H1 (cell line): ENCODE results near the gene PAK2. TPM values are rescaled to one million over a fixed set of nuclear protein-coding genes. Genes with fewer than 3 reads are reported as not detected.

ENCODE experiments used
- CTCF ChIA-PET: fragments of 300-600 bp; sonication (Branson Sonifier 250); formaldehyde crosslinking; loops from one replicate; lab custom pipeline; 2021; ENCODE audit not compliant: partially characterized antibody; lab: Charles Lee
- POLR2A ChIA-PET: fragments of 300-600 bp; sonication (Branson Sonifier 250); formaldehyde crosslinking; loops from one replicate; lab custom pipeline; 2021; ENCODE audit warnings: inconsistent platforms; ENCODE audit not compliant: partially characterized antibody; lab: Charles Lee
- DNase-seq, 2 experiments: peaks; one replicate each; pipeline versions ENCODE4 v3.0.0 to v3.0.0-alpha.2; 2010 to 2022; ENCODE audit warnings: low spot score in 2 of 2, low read depth in 1 of 2, mixed read lengths in 1 of 2
- FAIRE-seq: peaks from 2 replicates; lab custom pipeline; 2011; peaks lifted over from hg19 to GRCh38; lab: Jason Lieb, UNC
- H2AFZ ChIP-seq: 2 replicates; pipeline ENCODE4 v1.8.1; 2012; ENCODE audit warnings: low read length, inconsistent platforms
- H2AK5ac ChIP-seq: 2 replicates; pipeline ENCODE4 v1.6.1; 2013; ENCODE audit warnings: low read depth, low read length
- H2BK120ac ChIP-seq: replicated peaks from 2 replicates; pipeline ENCODE3; 2013; ENCODE audit warnings: low read depth, low read length, inconsistent platforms
- H2BK12ac ChIP-seq: 2 replicates; pipeline ENCODE4 v1.6.1; 2013; ENCODE audit warnings: low read depth, low read length
- H2BK15ac ChIP-seq: 2 replicates; pipeline ENCODE4 v1.6.1; 2013; ENCODE audit warnings: low read length
- H2BK20ac ChIP-seq: 2 replicates; pipeline ENCODE4 v1.6.1; 2013; ENCODE audit warnings: low read length
- H2BK5ac ChIP-seq: 2 replicates; pipeline ENCODE4 v1.6.1; 2013; ENCODE audit warnings: low read depth, low read length
- H3K14ac ChIP-seq: 2 replicates; pipeline ENCODE4 v1.6.1; 2013; ENCODE audit warnings: inconsistent platforms; ENCODE audit not compliant: insufficient read length
- H3K18ac ChIP-seq: 2 replicates; pipeline ENCODE4 v1.6.1; 2013; ENCODE audit warnings: low read length; ENCODE audit errors: extremely low read depth
- H3K23ac ChIP-seq: 2 replicates; pipeline ENCODE4 v1.6.1; 2013; ENCODE audit warnings: inconsistent platforms; ENCODE audit not compliant: insufficient read length
- H3K23me2 ChIP-seq: 2 replicates; pipeline ENCODE4 v1.6.1; 2013; ENCODE audit warnings: low read depth, low read length
- H3K27ac ChIP-seq: 2 replicates; pipeline ENCODE4 v1.6.1; 2011; ENCODE audit warnings: low read depth, low read length, inconsistent platforms
- H3K27me3 ChIP-seq, 4 experiments: replicated peaks in 1 of 4; 1 replicate in 1 of 4; 2 replicates in 3 of 4; pipeline versions ENCODE4 v1.6.1 to v1.8.1; 2011 to 2013; ENCODE audit warnings: low read length in 3 of 4, mild to moderate bottlenecking in 3 of 4, inconsistent platforms in 2 of 4, mixed read lengths in 2 of 4, moderate library complexity in 1 of 4; ENCODE audit not compliant: control insufficient read depth in 3 of 4, insufficient read depth in 3 of 4; ENCODE audit errors: extremely low read depth in 1 of 4
- H3K36me3 ChIP-seq, 4 experiments: 2 replicates each; pipeline versions ENCODE4 v1.6.1 to v1.8.1; 2011 to 2013; ENCODE audit warnings: mild to moderate bottlenecking in 4 of 4, low read length in 3 of 4, moderate library complexity in 2 of 4, control low read depth in 1 of 4, inconsistent platforms in 1 of 4; ENCODE audit not compliant: insufficient read depth in 4 of 4, control insufficient read depth in 2 of 4
- H3K4ac ChIP-seq: replicated peaks from 2 replicates; pipeline ENCODE3; 2013; ENCODE audit warnings: low read length, low read depth, mixed read lengths, inconsistent platforms; ENCODE audit not compliant: insufficient read length
- H3K4me1 ChIP-seq, 4 experiments: replicated peaks in 1 of 4; 1 replicate in 1 of 4; 2 replicates in 3 of 4; pipeline versions ENCODE4 v1.6.1 to v1.8.1; 2011 to 2013; ENCODE audit warnings: low read length in 3 of 4, inconsistent platforms in 2 of 4, mixed read lengths in 1 of 4; ENCODE audit not compliant: insufficient read depth in 4 of 4, control insufficient read depth in 3 of 4
- H3K4me2 ChIP-seq, 2 experiments: 2 replicates each; pipeline versions ENCODE4 v1.6.1 to v1.8.1; 2011 to 2013; ENCODE audit warnings: low read depth in 2 of 2, low read length in 2 of 2, control low read depth in 1 of 2, inconsistent platforms in 1 of 2, mild to moderate bottlenecking in 1 of 2; ENCODE audit not compliant: insufficient read depth in 1 of 2
- H3K4me3 ChIP-seq, 4 experiments: fragments of 200-600, 300-600 bp in 1 of 4; sonication (generic), shearing (Covaris generic), sonication (Bioruptor Twin) in 1 of 4; 2 replicates each; pipeline versions ENCODE4 v1.5.1 to v1.8.1; 2011 to 2016; ENCODE audit warnings: low read length in 4 of 4, low read depth in 3 of 4, control low read depth in 2 of 4, inconsistent platforms in 2 of 4, mild to moderate bottlenecking in 2 of 4, mixed read lengths in 1 of 4, moderate library complexity in 1 of 4; ENCODE audit not compliant: insufficient read depth in 2 of 4; ENCODE audit errors: extremely low read depth in 1 of 4
- H3K56ac ChIP-seq: replicated peaks from 2 replicates; pipeline ENCODE3; 2013; ENCODE audit warnings: low read depth, mild to moderate bottlenecking, mixed read lengths, low read length, inconsistent platforms; ENCODE audit not compliant: insufficient read length
- H3K79me1 ChIP-seq: 2 replicates; pipeline ENCODE4 v1.6.1; 2013; ENCODE audit warnings: low read depth, low read length, control low read depth
- H3K79me2 ChIP-seq, 2 experiments: 2 replicates each; pipeline versions ENCODE4 v1.6.1 to v1.8.1; 2012 to 2013; ENCODE audit warnings: low read length in 2 of 2, mild to moderate bottlenecking in 2 of 2, inconsistent platforms in 1 of 2; ENCODE audit not compliant: insufficient read depth in 2 of 2, control insufficient read depth in 1 of 2
- H3K9ac ChIP-seq, 4 experiments: replicated peaks in 1 of 4; 1 replicate in 1 of 4; 2 replicates in 3 of 4; pipeline versions ENCODE4 v1.6.1 to v1.8.1; 2011 to 2013; ENCODE audit warnings: low read depth in 3 of 4, low read length in 3 of 4, control low read depth in 2 of 4, mild to moderate bottlenecking in 2 of 4, moderate library complexity in 2 of 4, inconsistent platforms in 1 of 4; ENCODE audit errors: extremely low read depth in 1 of 4
- H3K9me3 ChIP-seq, 2 experiments: 2 replicates each; pipeline versions ENCODE4 v1.6.1 to v1.8.1; 2012 to 2013; ENCODE audit warnings: mild to moderate bottlenecking in 2 of 2, moderate library complexity in 2 of 2, control low read depth in 1 of 2, inconsistent platforms in 1 of 2, low read depth in 1 of 2, low read length in 1 of 2, mixed read lengths in 1 of 2; ENCODE audit not compliant: insufficient read depth in 2 of 2
- H4K20me1 ChIP-seq, 2 experiments: replicated peaks in 1 of 2; 2 replicates each; pipeline versions ENCODE3 to v1.8.1; 2011 to 2013; ENCODE audit warnings: inconsistent platforms in 2 of 2, low read length in 2 of 2, mild to moderate bottlenecking in 1 of 2; ENCODE audit not compliant: insufficient read depth in 2 of 2, control insufficient read depth in 1 of 2
- H4K5ac ChIP-seq: 2 replicates; pipeline ENCODE4 v1.6.1; 2013; ENCODE audit warnings: low read length, low read depth, mixed read lengths, inconsistent platforms; ENCODE audit not compliant: insufficient read length
- H4K8ac ChIP-seq: 2 replicates; pipeline ENCODE4 v1.8.0; 2013; ENCODE audit warnings: mild to moderate bottlenecking, moderate library complexity, low read length, inconsistent platforms; ENCODE audit not compliant: insufficient read depth; ENCODE audit errors: extremely low read depth
- H4K91ac ChIP-seq: replicated peaks from 2 replicates; pipeline ENCODE3; 2013; ENCODE audit warnings: low read length, mixed read lengths, inconsistent platforms; ENCODE audit not compliant: insufficient read length
- BCL11A ChIP-seq, 2 experiments: IDR thresholded peaks; one replicate each; pipeline ENCODE4 v1.6.1; 2011; ENCODE audit warnings: low read depth in 2 of 2, low read length in 2 of 2, mild to moderate bottlenecking in 2 of 2
- CHD2 ChIP-seq: IDR thresholded peaks from 2 replicates; pipeline ENCODE4 v1.6.1; 2012; ENCODE audit warnings: low read length, improper control_type of control experiment
- CREB1 ChIP-seq: IDR thresholded peaks from 2 replicates; pipeline ENCODE4 v1.6.1; 2012; ENCODE audit warnings: inconsistent platforms
- FOSL1 ChIP-seq: IDR thresholded peaks from 2 replicates; pipeline ENCODE4 v1.6.1; 2011; ENCODE audit warnings: mild to moderate bottlenecking, low read depth, low read length, moderate library complexity; ENCODE audit not compliant: insufficient read depth
- JUN ChIP-seq: IDR thresholded peaks from 2 replicates; pipeline ENCODE4 v1.6.1; 2011; ENCODE audit warnings: low read depth, mild to moderate bottlenecking, improper control_type of control experiment, low read length
- KDM5A ChIP-seq: fragments of 200-600 bp; IDR thresholded peaks from 2 replicates; pipeline ENCODE4 v1.7.1; 2012; ENCODE audit warnings: mild to moderate bottlenecking, low read length, inconsistent platforms, mixed read lengths
- RNF2 ChIP-seq: fragments of 200-900, 300-1000 bp; sonication (generic); IDR thresholded peaks from 2 replicates; pipeline ENCODE4 v1.7.1; 2016; ENCODE audit warnings: borderline replicate concordance, low read depth, mild to moderate bottlenecking, antibody characterized with exemption, low read length; ENCODE audit not compliant: poor library complexity, severe bottlenecking; ENCODE audit errors: missing control alignments
- SIRT6 ChIP-seq: IDR thresholded peaks from one replicate; pipeline ENCODE4 v1.7.1; 2012; ENCODE audit warnings: low read length, inconsistent platforms
- SRF ChIP-seq: IDR thresholded peaks from 2 replicates; pipeline ENCODE4 v1.6.1; 2011; ENCODE audit warnings: mild to moderate bottlenecking, low read depth, low read length, moderate library complexity
- WGBS, 2 experiments: shearing (Covaris generic) in 1 of 2; methylation state at CpG; one replicate each; pipeline versions ENCODE4 v1.1.6 to v1.1.7; 2013 to 2015; ENCODE audit warnings: low lambda C conversion rate in 2 of 2, mixed read lengths in 2 of 2, inconsistent platforms in 1 of 2, low coverage in 1 of 2, missing lambda C conversion rate in 1 of 2; ENCODE audit not compliant: insufficient replicate concordance in 2 of 2, insufficient coverage in 1 of 2, insufficient read length in 1 of 2; ENCODE audit errors: extremely low coverage in 1 of 2, missing lambda C conversion rate in 1 of 2; 5-methylcytosine and 5-hydroxymethylcytosine counted together
- polyA plus RNA-seq, 7 experiments: library from polyadenylated mRNA; depleted of rRNA in 3 of 7; stranded (reverse) in 5 of 7; unstranded in 2 of 7; fragments of >200 nt in 5 of 7; fragments of 200-250 nt in 2 of 7; gene quantifications; 1 replicate in 5 of 7; 2 replicates in 1 of 7; 4 replicates in 1 of 7; pipeline versions ENCODE4 v1.2.1 to v1.2.3, GENCODE V29; 2011 to 2013; ENCODE audit warnings: missing spikeins in 2 of 7, mixed read lengths in 2 of 7
- total RNA-seq: library from RNA; stranded (reverse); fragmentation: NEBNext Ultra II Directional; extraction: Animal tissue kit (Norgen Biotek cat#: 25700); gene quantifications from 2 replicates; pipeline ENCODE4 v1.2.1, GENCODE V29; 2021
- TF ChIP-seq, protein P1 (sequence below), 3 experiments: IDR thresholded peaks; 1 replicate in 2 of 3; 2 replicates in 1 of 3; pipeline versions ENCODE4 v1.5.1 to v1.6.1; 2011; ENCODE audit warnings: low read length in 3 of 3, mild to moderate bottlenecking in 3 of 3, inconsistent platforms in 2 of 3, low read depth in 1 of 3, moderate library complexity in 1 of 3; ENCODE audit not compliant: insufficient read depth in 1 of 3; ENCODE audit errors: control extremely low read depth in 1 of 3

PAK2 gene
- total and polyA plus RNA-seq, 2 of the 8 experiments (the other 6 are each of a cell fraction or from before 2014, with no cell fraction given) = 13.1 to 60.5 TPM

DNA sequence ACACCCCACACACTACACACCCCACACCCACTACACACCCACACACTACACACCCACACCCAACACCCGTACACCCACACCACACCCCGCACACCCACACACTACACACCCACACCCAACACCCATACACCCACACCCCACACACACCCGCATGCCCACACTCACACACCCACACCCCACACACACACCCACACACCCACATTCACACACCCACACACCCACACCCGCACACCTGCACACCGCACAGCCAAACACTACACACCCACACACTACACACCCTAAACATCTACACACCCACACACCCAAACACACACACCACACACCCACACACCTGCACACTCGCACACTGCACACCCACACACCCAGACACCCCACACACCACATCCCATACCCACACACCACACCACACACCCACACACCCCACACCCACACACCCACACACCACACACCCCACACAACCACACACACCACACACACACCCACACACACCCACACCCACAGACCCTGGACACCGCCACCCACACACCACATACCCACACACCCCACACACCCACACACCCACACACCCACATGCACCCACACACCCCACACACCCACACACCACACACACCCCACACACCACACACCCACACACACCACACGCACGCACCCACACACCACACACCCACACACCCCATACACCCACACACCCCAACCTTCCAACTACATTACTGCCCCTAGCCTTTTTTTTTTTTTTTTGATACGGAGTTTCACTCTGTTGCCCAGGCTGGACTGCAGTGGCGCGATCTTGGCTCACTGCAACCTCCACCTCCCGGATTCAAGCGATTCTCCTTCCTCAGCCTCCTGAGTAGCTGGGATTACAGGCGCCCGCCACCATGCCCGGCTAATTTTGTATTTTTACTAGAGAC, 44.5 kb upstream of the PAK2 start:
- Histone ChIP-seq H3K23ac (no peak overlapping the region), H4K8ac (0 out of 2 replicates have a peak overlapping the region, but pooled peaks have one; percentile 25), H2BK20ac (0 out of 2 replicates have a peak overlapping the region, but pooled peaks have one; percentile 48), H2AFZ (no peak overlapping the region), H3K36me3 (no peaks in the 10 kb centered on the region), H3K4me3 (no peak overlapping the region), H3K14ac (no peak overlapping the region), H3K9me3 (no peaks in the 10 kb centered on the region), H4K5ac (no peak overlapping the region), H2BK12ac (no peak overlapping the region), H3K9ac (no peak overlapping the region), H4K91ac (no peak overlapping the region), H3K18ac (no peak overlapping the region), H2BK5ac (peak overlapping the region; percentile 44; the same call in 1 of the 2 replicates), H3K79me2 (no peaks in the 10 kb centered on the region), H3K23me2 (peaks cover 14% of the 10 kb centered on the region; the same call in 1 of the 2 replicates), H3K56ac (peak overlapping the region; percentile 90), H3K27me3 (no peaks in the 10 kb centered on the region), H4K20me1 (peaks cover 0 to 6% of the 10 kb centered on the region in 2 experiments), H2BK15ac (no peak overlapping the region), H3K4me2 (no peak overlapping the region), H2BK120ac (no peak overlapping the region), H3K4ac (no peak overlapping the region), H3K27ac (no peak overlapping the region), H2AK5ac (peak overlapping the region; percentile 86; the same call in 1 of the 2 replicates), H3K79me1 (no peaks in the 10 kb centered on the region), H3K4me1 (no peaks in the 10 kb centered on the region)
- no peak for FAIRE-seq
- POLR2A ChIA-PET = no interaction called here
- no peak for DNase-seq
- CTCF ChIA-PET = no interaction called here
- 92 to 100% methylated on average over 1 to 11 of the region's 17 CpGs for WGBS, 2 experiments
- TF ChIP-seq BCL11A (IDR thresholded peaks at IDR 0.05; ENCODE audit: low read depth in 2 of 2, low read length in 2 of 2) = no peak
- TF ChIP-seq FOSL1 = no peak
- TF ChIP-seq SRF = no peak
- TF ChIP-seq CHD2 = no peak
- TF ChIP-seq SIRT6 = no peak
- no peak for TF ChIP-seq RNF2
- TF ChIP-seq KDM5A = no peak
- TF ChIP-seq JUN = no peak
- TF ChIP-seq, protein P1, sequence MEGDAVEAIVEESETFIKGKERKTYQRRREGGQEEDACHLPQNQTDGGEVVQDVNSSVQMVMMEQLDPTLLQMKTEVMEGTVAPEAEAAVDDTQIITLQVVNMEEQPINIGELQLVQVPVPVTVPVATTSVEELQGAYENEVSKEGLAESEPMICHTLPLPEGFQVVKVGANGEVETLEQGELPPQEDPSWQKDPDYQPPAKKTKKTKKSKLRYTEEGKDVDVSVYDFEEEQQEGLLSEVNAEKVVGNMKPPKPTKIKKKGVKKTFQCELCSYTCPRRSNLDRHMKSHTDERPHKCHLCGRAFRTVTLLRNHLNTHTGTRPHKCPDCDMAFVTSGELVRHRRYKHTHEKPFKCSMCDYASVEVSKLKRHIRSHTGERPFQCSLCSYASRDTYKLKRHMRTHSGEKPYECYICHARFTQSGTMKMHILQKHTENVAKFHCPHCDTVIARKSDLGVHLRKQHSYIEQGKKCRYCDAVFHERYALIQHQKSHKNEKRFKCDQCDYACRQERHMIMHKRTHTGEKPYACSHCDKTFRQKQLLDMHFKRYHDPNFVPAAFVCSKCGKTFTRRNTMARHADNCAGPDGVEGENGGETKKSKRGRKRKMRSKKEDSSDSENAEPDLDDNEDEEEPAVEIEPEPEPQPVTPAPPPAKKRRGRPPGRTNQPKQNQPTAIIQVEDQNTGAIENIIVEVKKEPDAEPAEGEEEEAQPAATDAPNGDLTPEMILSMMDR (IDR thresholded peaks at IDR 0.05; ENCODE audit: control extremely low read depth in 1 of 3, insufficient read depth in 1 of 3, low read depth in 1 of 3, low read length in 3 of 3) = no peak
- no peak for TF ChIP-seq CREB1
